GM18505 (cell line): Measurements from ENCODE around the gene RXRB.

Experiments
- ATAC-seq: cut with Tn5 transposase; IDR thresholded peaks from one replicate; pipeline ENCODE4 v1.9.1; 2021; ENCODE audit not compliant: unreplicated experiment
- POLR2A ChIP-seq: IDR thresholded peaks from 4 replicates; pipeline ENCODE4 v1.6.1; 2011; ENCODE audit warnings: borderline replicate concordance; ENCODE audit not compliant: insufficient read depth, insufficient read length; ENCODE audit errors: extremely low read depth

RXRB gene

DNA sequence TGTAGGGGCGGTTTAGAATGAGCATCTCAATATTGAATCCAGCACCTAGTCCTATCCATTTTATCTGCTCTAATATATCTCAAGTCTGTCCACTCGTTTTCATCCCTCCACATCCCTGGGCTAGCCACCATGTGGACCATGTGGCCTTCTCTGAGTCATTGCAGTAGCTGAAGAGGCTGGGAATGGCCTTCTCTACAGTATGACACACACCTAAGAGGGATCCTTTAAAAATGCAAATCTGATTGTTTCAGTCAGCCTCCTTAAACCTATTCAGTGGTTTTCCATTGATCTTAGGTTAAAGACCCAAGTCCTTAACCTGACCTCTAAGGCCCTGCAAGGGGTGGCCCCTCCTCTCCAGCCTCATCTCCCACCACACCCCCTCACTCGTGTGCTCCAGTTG, 17.2 kb upstream of the RXRB start:
- ATAC-seq: no peak
- no peak for TF ChIP-seq POLR2A

DNA sequence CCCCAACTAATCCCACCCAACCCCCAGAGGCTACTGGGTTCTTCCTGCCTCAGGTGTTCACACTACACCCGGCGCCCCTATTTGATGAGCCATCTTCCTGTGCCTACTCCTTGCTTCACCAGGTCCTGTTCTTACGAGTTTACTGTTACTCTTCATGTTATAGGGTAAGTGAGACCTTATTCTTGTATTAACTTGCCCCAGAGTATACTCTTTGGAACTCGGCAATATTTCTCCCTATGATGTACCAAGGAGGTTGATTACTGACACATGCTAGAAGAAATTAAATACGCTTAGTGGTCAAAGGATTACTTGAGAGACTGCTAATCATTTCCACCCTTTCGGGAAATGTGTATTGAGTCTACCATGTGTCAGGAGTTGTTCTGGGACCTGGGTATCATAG, 16.8 kb upstream of the RXRB start:
- no peak for TF ChIP-seq POLR2A
- no peak for ATAC-seq

DNA sequence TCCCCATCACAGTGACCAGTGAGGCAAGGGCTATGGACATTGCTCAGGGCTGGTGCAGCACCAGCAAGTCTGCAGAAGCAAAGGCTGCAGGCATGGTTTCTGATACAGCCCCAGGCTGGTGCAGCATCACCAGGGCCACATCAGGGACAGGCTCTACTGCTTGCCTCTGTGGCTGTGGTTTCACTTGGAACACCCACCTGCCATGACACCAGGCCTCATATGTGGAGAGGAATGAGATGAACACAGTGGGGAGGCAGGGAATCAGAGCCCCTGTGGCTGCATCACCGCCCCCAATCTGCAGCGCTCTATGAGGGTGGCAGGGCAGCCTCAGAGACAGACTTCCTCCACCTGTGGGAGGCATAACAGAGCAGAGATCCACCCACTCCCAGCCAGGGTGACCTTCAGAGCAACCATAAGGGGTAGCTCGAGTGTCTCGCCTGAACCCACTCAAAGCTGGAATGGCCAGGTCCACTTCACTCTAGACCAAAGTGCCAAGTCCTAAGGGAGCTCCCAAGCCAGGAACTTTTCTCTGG, 15.7 kb upstream of the RXRB start:
- no peak for ATAC-seq
- no peak for TF ChIP-seq POLR2A

DNA sequence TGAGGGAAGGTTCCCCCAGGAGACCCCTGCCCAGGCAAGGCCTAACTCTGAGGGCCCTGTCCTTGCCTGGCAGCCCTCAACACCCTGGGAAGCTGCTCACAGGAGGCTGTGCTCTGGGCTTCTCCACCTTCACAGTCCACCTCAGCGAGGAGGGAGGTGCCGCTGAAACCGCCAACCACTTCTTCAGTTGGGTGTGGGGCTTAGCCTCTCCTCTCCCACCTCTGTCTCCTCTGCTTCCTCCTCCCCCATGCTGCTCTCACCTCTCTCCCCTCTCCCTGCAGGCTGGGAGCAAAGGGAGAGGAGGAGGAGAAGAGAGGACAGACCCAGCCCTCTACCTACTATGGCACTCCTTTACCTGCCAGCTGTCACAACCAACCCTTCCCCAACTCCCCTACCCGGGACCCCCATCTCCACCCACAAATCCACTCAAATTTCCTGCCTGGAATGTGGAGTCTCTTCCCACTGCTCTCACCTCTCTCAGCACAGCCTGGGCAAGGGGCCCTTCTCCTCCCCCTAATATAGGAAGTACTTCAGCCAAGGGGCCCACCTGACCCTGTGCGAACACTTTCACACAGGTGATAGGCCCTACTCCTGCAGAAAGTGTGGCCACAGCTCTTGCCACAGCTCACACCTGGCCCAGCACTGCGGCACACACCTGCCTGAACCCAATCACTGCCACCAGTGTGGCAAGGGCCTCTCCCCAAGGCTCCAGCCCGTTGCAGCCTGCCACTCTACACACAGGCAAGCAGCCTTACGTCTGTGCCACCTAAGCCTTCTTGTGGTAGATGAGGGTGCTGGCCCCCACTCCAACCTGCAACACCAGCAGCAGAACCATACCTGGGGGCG, 15.0 kb upstream of the RXRB start:
- no peak for TF ChIP-seq POLR2A
- no peak for ATAC-seq

DNA sequence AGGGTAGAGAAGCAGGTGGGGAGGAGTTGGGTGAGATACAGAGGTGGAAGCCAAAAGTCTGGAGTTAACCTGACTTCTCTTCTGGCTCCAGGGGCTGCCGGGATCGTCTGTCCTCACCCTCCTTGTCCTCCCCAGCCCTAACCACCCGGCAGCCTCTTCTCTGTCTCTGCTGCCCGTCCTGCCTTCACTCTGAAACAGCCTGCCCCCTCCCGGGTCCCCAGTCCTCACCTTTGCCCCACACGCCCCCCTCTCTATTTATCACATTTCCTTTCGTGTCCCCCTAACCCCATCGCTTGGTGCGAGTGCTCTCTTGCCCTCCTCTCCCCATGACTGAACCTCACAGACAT, 13.5 kb upstream of the RXRB start:
- no peak for TF ChIP-seq POLR2A
- ATAC-seq: no peak

DNA sequence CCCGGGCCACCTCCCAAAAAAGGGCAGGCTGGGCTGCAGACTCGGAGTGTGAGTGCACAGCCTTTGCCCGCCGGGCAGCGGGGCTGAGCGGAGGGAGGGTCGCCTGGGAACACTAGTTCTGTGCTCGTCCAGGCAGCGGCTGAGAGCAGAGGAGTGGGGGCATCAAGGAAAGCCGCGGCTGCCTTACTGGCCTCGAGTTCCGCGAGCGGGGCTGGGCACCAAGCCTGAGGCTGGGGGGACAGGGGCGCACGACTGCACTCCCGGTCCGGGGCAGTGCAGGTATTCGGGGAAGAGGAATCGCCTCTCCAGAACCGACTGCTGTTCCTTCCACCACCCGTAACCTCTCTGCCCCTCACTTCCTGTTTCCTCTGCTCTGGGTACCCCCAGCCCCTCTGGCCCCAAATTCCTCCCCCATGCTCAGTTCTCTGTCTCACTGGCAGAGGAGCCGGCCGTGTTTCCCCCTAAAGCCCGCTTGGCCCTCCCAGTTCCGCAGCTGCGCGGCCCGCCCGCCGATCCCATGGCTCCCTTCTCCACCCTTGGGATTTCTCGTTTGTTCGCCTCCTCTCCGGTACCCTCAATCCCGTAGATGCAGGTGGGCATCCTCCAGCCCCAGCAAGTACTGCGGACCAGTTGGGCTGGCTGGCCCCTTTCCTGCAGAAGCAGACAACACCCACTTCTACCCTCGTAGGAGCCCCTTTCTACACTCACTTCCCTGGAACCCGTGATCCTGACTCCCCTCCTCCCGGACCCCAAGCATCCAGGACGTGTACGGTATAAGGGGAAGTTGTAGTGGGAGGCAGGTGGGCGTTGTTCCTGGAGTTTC, 12.9 kb upstream of the RXRB start:
- no peak for ATAC-seq
- no peak for TF ChIP-seq POLR2A

DNA sequence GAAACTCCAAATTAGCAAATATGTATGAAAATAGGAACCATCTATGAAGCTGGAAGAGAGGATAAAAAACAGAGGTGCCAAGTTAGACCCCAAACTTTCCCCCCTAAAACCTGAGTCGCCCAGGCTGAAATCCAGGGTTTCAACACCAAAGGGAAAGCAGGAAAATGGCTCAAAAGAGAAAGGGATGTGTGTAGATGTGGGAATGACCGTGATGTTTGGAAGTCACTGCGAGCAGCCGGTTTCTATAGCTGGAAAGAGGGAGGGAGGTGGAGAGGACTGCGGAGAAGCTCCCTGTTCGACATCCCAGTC, 12.3 kb upstream of the RXRB start:
- no peak for TF ChIP-seq POLR2A
- no peak for ATAC-seq

DNA sequence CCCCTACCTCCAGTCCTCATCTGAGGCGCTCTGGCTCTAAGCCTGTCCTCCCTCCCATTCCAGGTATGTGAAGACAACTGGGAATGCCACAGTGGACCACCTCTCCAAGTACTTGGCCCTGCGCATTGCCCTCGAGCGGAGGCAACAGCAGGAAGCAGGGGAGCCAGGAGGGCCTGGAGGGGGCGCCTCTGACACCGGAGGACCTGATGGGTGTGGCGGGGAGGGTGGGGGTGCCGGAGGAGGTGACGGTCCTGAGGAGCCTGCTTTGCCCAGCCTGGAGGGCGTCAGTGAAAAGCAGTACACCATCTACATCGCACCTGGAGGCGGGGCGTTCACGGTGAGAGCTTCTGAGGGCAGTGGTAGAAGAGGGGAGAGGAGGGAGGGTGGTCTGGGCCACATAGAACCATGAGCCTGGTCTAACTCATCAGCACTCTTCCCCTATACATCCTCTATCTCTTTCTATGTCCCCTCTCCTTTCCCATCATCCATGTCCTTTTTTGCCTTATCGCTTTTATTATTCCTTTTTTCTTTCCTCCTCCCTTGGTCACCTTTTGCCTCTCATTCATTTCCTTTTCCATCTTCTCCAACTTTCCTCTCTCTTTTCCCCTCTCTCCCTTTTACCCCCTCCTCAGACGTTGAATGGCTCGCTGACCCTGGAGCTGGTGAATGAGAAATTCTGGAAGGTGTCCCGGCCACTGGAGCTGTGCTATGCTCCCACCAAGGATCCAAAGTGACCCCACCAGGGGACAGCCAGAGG, 11.4 kb upstream of the RXRB start:
- no peak for ATAC-seq
- no peak for TF ChIP-seq POLR2A

DNA sequence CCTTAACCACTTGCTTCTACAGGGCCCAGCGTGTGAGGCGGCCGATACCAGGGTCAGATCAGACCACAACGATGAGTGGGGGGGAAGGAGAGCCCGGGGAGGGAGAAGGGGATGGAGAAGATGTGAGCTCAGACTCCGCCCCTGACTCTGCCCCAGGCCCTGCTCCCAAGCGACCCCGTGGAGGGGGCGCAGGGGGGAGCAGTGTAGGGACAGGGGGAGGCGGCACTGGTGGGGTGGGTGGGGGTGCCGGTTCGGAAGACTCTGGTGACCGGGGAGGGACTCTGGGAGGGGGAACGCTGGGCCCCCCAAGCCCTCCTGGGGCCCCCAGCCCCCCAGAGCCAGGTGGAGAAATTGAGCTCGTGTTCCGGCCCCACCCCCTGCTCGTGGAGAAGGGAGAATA, 10.7 kb upstream of the RXRB start:
- ATAC-seq: no peak
- no peak for TF ChIP-seq POLR2A

DNA sequence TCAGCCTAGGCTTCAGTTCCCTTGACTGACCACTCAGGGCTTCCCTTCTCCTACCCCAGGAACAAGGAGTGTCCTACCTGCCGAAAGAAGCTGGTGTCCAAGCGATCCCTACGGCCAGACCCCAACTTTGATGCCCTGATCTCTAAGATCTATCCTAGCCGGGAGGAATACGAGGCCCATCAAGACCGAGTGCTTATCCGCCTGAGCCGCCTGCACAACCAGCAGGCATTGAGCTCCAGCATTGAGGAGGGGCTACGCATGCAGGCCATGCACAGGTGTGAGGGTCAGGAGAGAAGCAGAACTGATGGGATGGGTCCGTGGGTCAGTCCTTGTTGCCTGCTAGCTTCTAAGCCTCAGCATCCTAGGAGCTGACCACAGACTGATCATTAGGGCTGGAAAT, 9.4 kb upstream of the RXRB start:
- no peak for ATAC-seq
- TF ChIP-seq POLR2A: no peak

DNA sequence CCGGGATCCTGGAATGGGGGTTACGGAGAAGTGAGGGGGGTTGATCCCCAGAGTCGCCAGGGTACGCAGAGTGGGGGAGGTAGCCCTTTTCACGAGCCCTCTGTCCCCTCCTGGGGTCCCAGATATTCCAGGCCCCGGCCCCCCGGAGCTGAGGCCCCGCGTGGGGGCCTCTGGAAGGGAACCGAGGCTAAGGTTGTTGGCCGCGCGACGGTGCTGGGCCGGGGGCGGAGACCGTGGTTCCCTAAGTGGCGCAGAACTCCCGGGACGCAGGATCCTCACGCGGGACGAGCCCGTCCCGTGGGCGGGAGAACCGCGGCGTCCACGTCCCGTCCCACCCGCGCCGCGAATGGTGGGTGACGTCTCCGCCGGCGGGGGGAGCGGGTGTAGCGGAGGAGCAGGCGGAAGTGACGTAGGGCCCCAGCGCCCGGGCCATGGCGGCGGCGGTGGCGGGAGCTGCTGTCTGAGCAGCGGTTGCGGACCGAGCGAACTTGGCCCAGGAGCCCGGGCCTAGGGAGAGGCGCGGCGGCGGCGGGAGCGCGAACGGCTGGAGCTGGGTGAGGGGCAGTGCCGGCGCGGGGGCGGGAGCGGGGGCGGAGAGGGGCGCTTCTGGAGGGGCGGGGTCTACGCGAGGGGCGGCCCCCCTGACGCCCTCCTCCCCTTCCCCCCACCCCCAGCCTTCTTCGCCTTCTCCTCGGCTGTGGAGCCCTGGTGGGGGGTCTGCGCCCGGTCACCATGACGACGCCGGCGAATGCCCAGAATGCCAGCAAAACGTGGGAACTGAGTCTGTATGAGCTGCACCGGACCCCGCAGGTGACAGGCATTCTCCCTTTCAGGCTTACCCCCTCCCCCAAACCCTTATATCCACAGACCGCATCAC, 7.9 kb upstream of the RXRB start, which contains the start of gene RING1:
RING1 (plus strand) TSS at position 410 of the 877 bp plus-strand sequence; CDS start at position 733, 323 bp downstream.
- ATAC-seq: peak; percentile 50
- peak; percentile 96 for TF ChIP-seq POLR2A

DNA sequence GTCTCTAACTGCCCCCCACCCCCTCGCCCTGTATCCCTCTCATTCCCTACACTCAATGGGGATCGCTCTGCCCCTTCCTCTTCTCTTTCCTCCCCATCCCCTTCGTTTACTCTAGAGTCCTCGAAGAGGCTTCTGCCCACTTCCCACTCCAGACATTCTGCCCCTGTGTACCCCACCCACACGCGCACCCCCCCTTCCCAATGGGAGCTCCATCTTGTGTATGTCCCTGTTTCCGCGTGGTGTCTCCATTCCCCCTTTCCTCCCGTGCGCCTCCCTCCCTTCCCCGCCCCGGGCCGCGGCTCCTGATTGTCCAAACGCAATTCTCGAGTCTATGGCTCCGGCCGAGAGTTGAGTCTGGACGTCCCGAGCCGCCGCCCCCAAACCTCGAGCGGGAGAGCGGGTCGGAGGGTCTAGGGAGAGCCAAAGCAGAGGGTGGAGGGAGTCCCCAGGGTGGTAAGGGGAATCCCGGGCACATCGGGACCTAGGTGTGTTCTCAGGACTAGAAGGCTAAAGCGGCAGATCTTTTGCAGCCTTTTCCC, 7.2 kb upstream of the RXRB start:
- no peak for ATAC-seq
- TF ChIP-seq POLR2A: no peak
